ENCODE results near the gene SPEG.

SPEG gene

GRCh38 chr2:219477179-219477578, 42.5 kb downstream of the SPEG start:
- Histone ChIP-seq H4K20me1 (ENCODE audit: insufficient read depth, low read length) (no peaks in the 10 kb centered on the region), H3K27me3 (ENCODE audit: insufficient read depth, low read length) (0 out of 2 replicates have a peak, but pooled peaks cover under 1% of the 10 kb centered on the region), H3K9ac (ENCODE audit: low read length) (no peak overlapping the region), H3K4me1 (ENCODE audit: insufficient read depth, low read length, severe bottlenecking) (no peaks in the 10 kb centered on the region), H3K79me2 (ENCODE audit: insufficient read depth, low read length) (no peaks in the 10 kb centered on the region), H3K4me2 (ENCODE audit: low read length) (no peak overlapping the region), H3K9me3 (ENCODE audit: low read length) (no peaks in the 10 kb centered on the region), H3F3A (ENCODE audit: insufficient read depth, low read length) (no peaks in the 10 kb centered on the region), H3K9me2 (ENCODE audit: low read depth, low read length) (no peaks in the 10 kb centered on the region), H3K36me3 (ENCODE audit: insufficient read depth, low read length) (no peaks in the 10 kb centered on the region), H3K27ac (ENCODE audit: low read depth, low read length, poor library complexity, severe bottlenecking) (no peak overlapping the region), H2AFZ (ENCODE audit: low read length) (no peak overlapping the region), H3K4me3 (ENCODE audit: low read depth, low read length, poor library complexity, severe bottlenecking) (no peak overlapping the region)
- no peak for TF ChIP-seq EZH2 (IDR thresholded peaks at IDR 0.05; ENCODE audit: borderline replicate concordance, low read length)
- TF ChIP-seq CTCF (IDR thresholded peaks at IDR 0.05; ENCODE audit: low read length), result no peak

- no peaks in the 10 kb centered on the region for H3K79me2 ChIP-seq (ENCODE audit: insufficient read depth, low read length)
- H4K20me1 ChIP-seq (ENCODE audit: insufficient read depth, low read length), result no peaks in the 10 kb centered on the region
- no peaks in the 10 kb centered on the region for H3K9me2 ChIP-seq (ENCODE audit: low read depth, low read length)
- H2AFZ ChIP-seq (ENCODE audit: low read length), result no peak overlapping the region
- no peaks in the 10 kb centered on the region for H3K36me3 ChIP-seq (ENCODE audit: insufficient read depth, low read length)
- H3K27me3 ChIP-seq (ENCODE audit: insufficient read depth, low read length), result 0 out of 2 replicates have a peak, but pooled peaks cover 7% of the 10 kb centered on the region
- TF ChIP-seq CTCF (IDR thresholded peaks at IDR 0.05; ENCODE audit: low read length) (no peak), EZH2 (IDR thresholded peaks at IDR 0.05; ENCODE audit: borderline replicate concordance, low read length) (no peak)
- H3K4me3 ChIP-seq (ENCODE audit: low read depth, low read length, poor library complexity, severe bottlenecking), result no peak overlapping the region
- no peaks in the 10 kb centered on the region for H3K4me1 ChIP-seq (ENCODE audit: insufficient read depth, low read length, severe bottlenecking)
- H3K27ac ChIP-seq (ENCODE audit: low read depth, low read length, poor library complexity, severe bottlenecking), result no peak overlapping the region
- H3F3A ChIP-seq (ENCODE audit: insufficient read depth, low read length), result no peaks in the 10 kb centered on the region
- no peak overlapping the region for H3K9ac ChIP-seq (ENCODE audit: low read length)
- H3K9me3 ChIP-seq (ENCODE audit: low read length), result no peaks in the 10 kb centered on the region
- no peak overlapping the region for H3K4me2 ChIP-seq (ENCODE audit: low read length)
Measured at GRCh38 chr2:219477815-219478214, 43.2 kb downstream of the SPEG start.

GRCh38 chr2:219478916-219479315, 44.3 kb downstream of the SPEG start:
- H3K27ac ChIP-seq (ENCODE audit: low read depth, low read length, poor library complexity, severe bottlenecking), result no peak overlapping the region

More at GRCh38 chr2:219478916-219479315, 44.3 kb downstream of the SPEG start:
- Histone ChIP-seq H3K79me2 (ENCODE audit: insufficient read depth, low read length) (no peaks in the 10 kb centered on the region), H3K27me3 (ENCODE audit: insufficient read depth, low read length) (0 out of 2 replicates have a peak, but pooled peaks cover 7% of the 10 kb centered on the region), H3K36me3 (ENCODE audit: insufficient read depth, low read length) (no peaks in the 10 kb centered on the region), H3K9ac (ENCODE audit: low read length) (no peak overlapping the region), H2AFZ (ENCODE audit: low read length) (no peak overlapping the region), H3K4me1 (ENCODE audit: insufficient read depth, low read length, severe bottlenecking) (no peaks in the 10 kb centered on the region), H3K9me3 (ENCODE audit: low read length) (no peaks in the 10 kb centered on the region), H3K4me3 (ENCODE audit: low read depth, low read length, poor library complexity, severe bottlenecking) (no peak overlapping the region), H3K9me2 (ENCODE audit: low read depth, low read length) (no peaks in the 10 kb centered on the region), H4K20me1 (ENCODE audit: insufficient read depth, low read length) (no peaks in the 10 kb centered on the region), H3K4me2 (ENCODE audit: low read length) (no peak overlapping the region), H3F3A (ENCODE audit: insufficient read depth, low read length) (no peaks in the 10 kb centered on the region)
- TF ChIP-seq EZH2 (IDR thresholded peaks at IDR 0.05; ENCODE audit: borderline replicate concordance, low read length), result no peak
- TF ChIP-seq CTCF (IDR thresholded peaks at IDR 0.05; ENCODE audit: low read length), result no peak

Data from OCI-LY1 (cell line).